IMR-90 (cell line): ENCODE measurements around the gene CD274. TPM values are rescaled to one million over a fixed set of nuclear protein-coding genes. Genes with fewer than 3 reads are reported as not detected.

Source experiments
- ATAC-seq: fragments of 200-7000 bp; cut with Tn5 transposase; 2 replicates; pipeline ENCODE4 v1.9.1; 2020; ENCODE audit warnings: low read depth, mild to moderate bottlenecking, moderate library complexity
- BruUV-seq: library from RNA; stranded (reverse); fragments of 400-500 nt; replicated peaks from 2 replicates; lab custom pipeline; 2021; lab: Mats Ljungman, UMichigan
- CTCF ChIA-PET: fragments of 300-600 bp; formaldehyde crosslinking; extraction: SDS; loops from one replicate; lab custom pipeline; 2021; ENCODE audit warnings: antibody characterized with exemption; lab: Yijun Ruan, JAX
- POLR2A ChIA-PET: fragments of 300-600 bp; sonication (Branson Sonifier 250); formaldehyde crosslinking; loops from one replicate; lab custom pipeline; 2022; ENCODE audit warnings: antibody characterized with exemption; ENCODE audit not compliant: unreplicated experiment; lab: Charles Lee
- DNase-seq: peaks from one replicate; pipeline ENCODE4 v3.0.0; 2013
- H2AFZ ChIP-seq: replicated peaks from 2 replicates; pipeline ENCODE3; 2013; ENCODE audit warnings: low read length, mild to moderate bottlenecking; ENCODE audit not compliant: poor library complexity
- H2AK5ac ChIP-seq: 2 replicates; pipeline ENCODE4 v1.6.1; 2013; ENCODE audit warnings: low read depth, low read length, inconsistent platforms
- H2AK9ac ChIP-seq: replicated peaks from 2 replicates; pipeline ENCODE3; 2013; ENCODE audit warnings: mild to moderate bottlenecking, low read depth, low read length, moderate library complexity; ENCODE audit not compliant: poor library complexity
- H2BK120ac ChIP-seq: 2 replicates; pipeline ENCODE4 v1.6.1; 2013; ENCODE audit warnings: low read depth, low read length, inconsistent platforms
- H2BK15ac ChIP-seq: 3 replicates; pipeline ENCODE4 v1.6.1; 2013; ENCODE audit warnings: low read depth, low read length, inconsistent platforms
- H2BK20ac ChIP-seq: 2 replicates; pipeline ENCODE4 v1.6.1; 2013; ENCODE audit warnings: low read depth, mild to moderate bottlenecking, inconsistent platforms, low read length, moderate library complexity
- H2BK5ac ChIP-seq: 2 replicates; pipeline ENCODE4 v1.6.1; 2013; ENCODE audit warnings: mild to moderate bottlenecking, low read depth, low read length, inconsistent platforms; ENCODE audit not compliant: poor library complexity, severe bottlenecking
- H3K14ac ChIP-seq: replicated peaks from 2 replicates; pipeline ENCODE4 v1.6.1; 2013; ENCODE audit warnings: low read depth, low read length, inconsistent platforms
- H3K18ac ChIP-seq: 2 replicates; pipeline ENCODE4 v1.6.1; 2013; ENCODE audit warnings: low read depth, low read length, control low read depth
- H3K23ac ChIP-seq: 2 replicates; pipeline ENCODE4 v1.6.1; 2013; ENCODE audit warnings: low read depth, low read length, inconsistent platforms
- H3K27ac ChIP-seq: 2 replicates; pipeline ENCODE4 v1.5.1; 2013; ENCODE audit warnings: mild to moderate bottlenecking, control low read depth, low read length; ENCODE audit not compliant: insufficient read depth
- H3K27me3 ChIP-seq: 2 replicates; pipeline ENCODE4 v1.6.1; 2013; ENCODE audit warnings: low read length; ENCODE audit not compliant: control insufficient read depth, insufficient read depth
- H3K36me3 ChIP-seq: 2 replicates; pipeline ENCODE4 v1.6.1; 2013; ENCODE audit warnings: low read length, mixed read lengths; ENCODE audit not compliant: control insufficient read depth, insufficient read depth
- H3K4ac ChIP-seq: 2 replicates; pipeline ENCODE4 v1.6.1; 2013; ENCODE audit warnings: low read depth, low read length, inconsistent platforms
- H3K4me1 ChIP-seq: 2 replicates; pipeline ENCODE4 v1.6.1; 2013; ENCODE audit warnings: low read length, mixed read lengths; ENCODE audit not compliant: control insufficient read depth, insufficient read depth
- H3K4me2 ChIP-seq: 2 replicates; pipeline ENCODE4 v1.6.1; 2013; ENCODE audit warnings: low read depth, mild to moderate bottlenecking, control low read depth, low read length, moderate library complexity
- H3K4me3 ChIP-seq: 2 replicates; pipeline ENCODE4 v1.5.1; 2013; ENCODE audit warnings: low read depth, mild to moderate bottlenecking, control low read depth, low read length, moderate library complexity; ENCODE audit not compliant: insufficient read depth
- H3K56ac ChIP-seq: 2 replicates; pipeline ENCODE4 v1.6.1; 2013; ENCODE audit warnings: low read length, inconsistent platforms; ENCODE audit not compliant: insufficient read depth; ENCODE audit errors: extremely low read depth
- H3K79me1 ChIP-seq, 2 experiments: 2 replicates each; pipeline ENCODE4 v1.6.1; 2013; ENCODE audit warnings: low read length in 2 of 2, inconsistent platforms in 1 of 2, low read depth in 1 of 2
- H3K9ac ChIP-seq: 2 replicates; pipeline ENCODE4 v1.6.1; 2013; ENCODE audit warnings: low read depth, low read length, control low read depth
- H3K9me1 ChIP-seq: 2 replicates; pipeline ENCODE4 v1.6.1; 2013; ENCODE audit warnings: low read length, inconsistent platforms; ENCODE audit not compliant: insufficient read depth
- H3K9me3 ChIP-seq: 2 replicates; pipeline ENCODE4 v1.6.1; 2013; ENCODE audit warnings: low read length; ENCODE audit not compliant: control insufficient read depth, insufficient read depth
- H4K20me1 ChIP-seq: 2 replicates; pipeline ENCODE4 v1.6.1; 2013; ENCODE audit warnings: low read length, inconsistent platforms; ENCODE audit not compliant: insufficient read depth
- H4K5ac ChIP-seq: 2 replicates; pipeline ENCODE4 v1.6.1; 2013; ENCODE audit warnings: mild to moderate bottlenecking, low read depth, low read length, control low read depth
- H4K8ac ChIP-seq, 2 experiments: 2 replicates each; pipeline ENCODE4 v1.6.1; 2013; ENCODE audit warnings: low read depth in 2 of 2, low read length in 2 of 2, control low read depth in 1 of 2, inconsistent platforms in 1 of 2
- H4K91ac ChIP-seq: 2 replicates; pipeline ENCODE4 v1.6.1; 2013; ENCODE audit warnings: low read depth, low read length, inconsistent platforms; ENCODE audit not compliant: insufficient read depth
- CTCF ChIP-seq: conservative IDR thresholded peaks from 2 replicates; pipeline ENCODE4 v1.5.1; 2012; ENCODE audit warnings: mild to moderate bottlenecking, low read depth, low read length, improper control_type of control experiment
- ELK1 ChIP-seq: fragments of 150-350 bp; IDR thresholded peaks from 2 replicates; pipeline ENCODE4 v1.6.1; 2016; ENCODE audit warnings: low read depth, mild to moderate bottlenecking, low read length, moderate library complexity, borderline replicate concordance
- WGBS, 2 experiments: methylation state at CpG; one replicate each; pipeline versions ENCODE4 v1.1.5 to v1.1.7; 2013; ENCODE audit warnings: missing lambda C conversion rate in 2 of 2; ENCODE audit not compliant: insufficient read length in 1 of 2; ENCODE audit errors: extremely low coverage in 2 of 2; 5-methylcytosine and 5-hydroxymethylcytosine counted together
- dilution Hi-C: fragments of 300-500 bp; cut with HindIII; formaldehyde crosslinking; loops from one replicate; pipeline ENCODE4 v1.14.3; 2018; ENCODE audit warnings: low sequenced_read_pairs; ENCODE audit not compliant: unreplicated experiment
- in situ Hi-C: fragments of 300-500 bp; cut with MboI; formaldehyde crosslinking; loops from 3 replicates; pipeline ENCODE4 v1.14.3; 2019; ENCODE audit warnings: low sequenced_read_pairs, inconsistent platforms, mixed read lengths
- intact Hi-C: fragments of 100-400 bp; cut with micrococcal nuclease; formaldehyde crosslinking; loops from 2 replicates; pipeline ENCODE4 v1.10.0; 2022
- polyA plus RNA-seq, 3 experiments: library from polyadenylated mRNA; depleted of rRNA; stranded (reverse); fragments of >200 nt; gene quantifications; 2 replicates each; pipeline ENCODE4 v1.2.3, GENCODE V29; 2012; ENCODE audit warnings: low replicate concordance in 1 of 3
- total RNA-seq: library from RNA; depleted of rRNA; stranded (reverse); fragments of >200 nt; gene quantifications from 2 replicates; pipeline ENCODE4 v1.2.3, GENCODE V29; 2012

CD274 gene
- total and polyA plus RNA-seq, 2 of the 4 experiments (the other 2 are of a cell fraction) = 17.4 to 19.4 TPM

- no peak overlapping the region for H3K4me2 ChIP-seq
- no peak overlapping the region for H2BK20ac ChIP-seq
- H3K9me3 ChIP-seq = no peaks in the 10 kb centered on the region
- H3K27me3 ChIP-seq = no peaks in the 10 kb centered on the region
- H3K23ac ChIP-seq = no peak overlapping the region
- in situ Hi-C loops = no loop called here
- no peaks in the 10 kb centered on the region for H3K36me3 ChIP-seq
- H3K14ac ChIP-seq = no peak overlapping the region
- no TSS peak for BruUV-seq
- H2AK5ac ChIP-seq = no peak overlapping the region
- intact Hi-C loops = no loop called here
- ATAC-seq = no peak
- no peaks in the 10 kb centered on the region for H3K79me1 ChIP-seq
- H2AFZ ChIP-seq = no peak overlapping the region
- H3K4ac ChIP-seq = no peak overlapping the region
- no peak overlapping the region for H3K27ac ChIP-seq
- no peak overlapping the region for H4K91ac ChIP-seq
- no peak overlapping the region for H3K9ac ChIP-seq
- no peak overlapping the region for H4K5ac ChIP-seq
- ChIA-PET CTCF (interaction anchor here (0.9 kb wide), 1 partner anchor 352 kb away, joined by 3 read pairs; the partner anchor contains the start of gene ERMP1), POLR2A (interaction anchor here (0.6 kb wide), 1 partner anchor 399 kb away, joined by 3 read pairs; no protein-coding TSS in a partner anchor)
- no CpG with 5 or more reads among the region's 5 CpGs for WGBS, 2 experiments
- H4K8ac ChIP-seq = no peak overlapping the region
- H4K20me1 ChIP-seq = no peaks in the 10 kb centered on the region
- H2AK9ac ChIP-seq = no peak overlapping the region
- dilution Hi-C loops = no loop called here
- H3K9me1 ChIP-seq = no peaks in the 10 kb centered on the region; the same call in 1 of the 2 replicates
- H2BK120ac ChIP-seq = no peak overlapping the region
- no peak overlapping the region for H3K56ac ChIP-seq
- no peak overlapping the region for H3K4me3 ChIP-seq
- no peak overlapping the region for H2BK15ac ChIP-seq
- no peak overlapping the region for H3K18ac ChIP-seq
- no peak overlapping the region for H2BK5ac ChIP-seq
- H3K4me1 ChIP-seq = no peaks in the 10 kb centered on the region
- TF ChIP-seq ELK1 = no peak
- peak; percentile 27; the same call in 1 of the 2 replicates for TF ChIP-seq CTCF
- DNase-seq = no peak
These were observed 31.1 kb downstream of the CD274 start for GRCh38 chr9:5481322-5482040.
